HT1080 (cell line): ENCODE measurements around the gene CCDC3. TPM values are rescaled to one million over a fixed set of nuclear protein-coding genes. Genes with fewer than 3 reads are reported as not detected.

Experiments used
- small RNA-seq: library from RNA; depleted of rRNA; stranded (forward); fragments of <200 nt; gene quantifications from one replicate; pipeline ENCODE3, GENCODE V24; 2014
- total RNA-seq: library from RNA; depleted of rRNA; stranded (reverse); fragments of >200 nt; shearing (Covaris generic); gene quantifications from 2 replicates; pipeline ENCODE4 v1.2.3, GENCODE V29; 2014; rRNA removed

Gene CCDC3
- total RNA-seq, 1 experiment from 2014 or later, result 0.48 TPM

Small RNA genes lying within 50 kb of the gene (small RNA-seq; reads per million reads assigned to genes)
- not detected for gene RNA5SP300

Other genes with a start within 250 kb of the CCDC3 start
- gene OPTN, start 98.5 kb upstream of the CCDC3 start, total RNA-seq, result 17.5 and 24.3 TPM in 2 replicates
- gene MCM10, start 159.8 kb upstream of the CCDC3 start, total RNA-seq, result 49.7 and 51.6 TPM in 2 replicates
- gene UCMA, start 232.7 kb upstream of the CCDC3 start, total RNA-seq, result not detected in 2 replicates